HFF-Myc (cell line): ENCODE results near the gene HSPB9.
A peak's percentile ranks its signal among the peaks of the same experiment; 100 is the strongest.

ENCODE experiments used
- DNase-seq: peaks from one replicate; pipeline ENCODE4 v3.0.0-alpha.2; 2011; ENCODE audit warnings: low read depth; ENCODE audit errors: extremely low read depth
- H3K4me3 ChIP-seq: replicated peaks from 2 replicates; pipeline ENCODE4 v1.5.1; 2011; ENCODE audit warnings: low read depth, mild to moderate bottlenecking, control low read depth, low read length
- TF ChIP-seq, protein P1 (sequence below): IDR thresholded peaks from 2 replicates; pipeline ENCODE4 v1.5.1; 2012; ENCODE audit warnings: mild to moderate bottlenecking, low read depth, low read length, control low read depth; ENCODE audit errors: missing control alignments

HSPB9 gene

GRCh38 chr17:42120770-42121769, 1.5 kb upstream of the HSPB9 start, which contains the start of gene KAT2A:
Gene KAT2A, minus strand, starts transcription at chr17:42121367. Its CDS starts 63 bp downstream, at chr17:42121304.
- DNase-seq = peak; percentile 52
- TF ChIP-seq, protein P1, sequence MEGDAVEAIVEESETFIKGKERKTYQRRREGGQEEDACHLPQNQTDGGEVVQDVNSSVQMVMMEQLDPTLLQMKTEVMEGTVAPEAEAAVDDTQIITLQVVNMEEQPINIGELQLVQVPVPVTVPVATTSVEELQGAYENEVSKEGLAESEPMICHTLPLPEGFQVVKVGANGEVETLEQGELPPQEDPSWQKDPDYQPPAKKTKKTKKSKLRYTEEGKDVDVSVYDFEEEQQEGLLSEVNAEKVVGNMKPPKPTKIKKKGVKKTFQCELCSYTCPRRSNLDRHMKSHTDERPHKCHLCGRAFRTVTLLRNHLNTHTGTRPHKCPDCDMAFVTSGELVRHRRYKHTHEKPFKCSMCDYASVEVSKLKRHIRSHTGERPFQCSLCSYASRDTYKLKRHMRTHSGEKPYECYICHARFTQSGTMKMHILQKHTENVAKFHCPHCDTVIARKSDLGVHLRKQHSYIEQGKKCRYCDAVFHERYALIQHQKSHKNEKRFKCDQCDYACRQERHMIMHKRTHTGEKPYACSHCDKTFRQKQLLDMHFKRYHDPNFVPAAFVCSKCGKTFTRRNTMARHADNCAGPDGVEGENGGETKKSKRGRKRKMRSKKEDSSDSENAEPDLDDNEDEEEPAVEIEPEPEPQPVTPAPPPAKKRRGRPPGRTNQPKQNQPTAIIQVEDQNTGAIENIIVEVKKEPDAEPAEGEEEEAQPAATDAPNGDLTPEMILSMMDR = no peak
- H3K4me3 ChIP-seq = peak within 1 kb of the TSS; percentile 60

DNA sequence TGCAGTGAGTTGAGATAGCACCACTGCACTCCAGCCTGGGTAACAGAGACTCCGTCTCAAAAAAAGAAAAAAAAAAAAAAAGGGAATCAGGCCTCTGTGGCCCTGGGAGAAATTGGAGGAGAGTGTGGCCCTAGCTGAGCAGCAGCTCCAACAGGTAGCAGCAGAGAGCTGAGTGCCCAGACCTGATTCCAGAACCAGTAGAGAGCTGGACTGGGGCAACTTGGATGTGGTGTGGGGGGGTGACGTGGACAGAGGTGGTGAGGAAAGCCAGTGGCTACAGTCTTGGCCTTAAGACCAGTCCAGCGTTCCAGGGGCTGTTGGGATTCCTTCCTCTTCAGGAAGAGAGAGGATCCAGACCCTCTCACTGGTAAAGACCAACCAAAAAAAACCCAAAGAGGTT, 1.7 kb downstream of the HSPB9 start:
- no peak overlapping the region for H3K4me3 ChIP-seq
- TF ChIP-seq, protein P1 = no peak
- DNase-seq = no peak

GRCh38 chr17:42125565-42125964, 3.0 kb downstream of the HSPB9 start:
- no peak overlapping the region for H3K4me3 ChIP-seq
- TF ChIP-seq, protein P1 = no peak
- no peak for DNase-seq

DNA sequence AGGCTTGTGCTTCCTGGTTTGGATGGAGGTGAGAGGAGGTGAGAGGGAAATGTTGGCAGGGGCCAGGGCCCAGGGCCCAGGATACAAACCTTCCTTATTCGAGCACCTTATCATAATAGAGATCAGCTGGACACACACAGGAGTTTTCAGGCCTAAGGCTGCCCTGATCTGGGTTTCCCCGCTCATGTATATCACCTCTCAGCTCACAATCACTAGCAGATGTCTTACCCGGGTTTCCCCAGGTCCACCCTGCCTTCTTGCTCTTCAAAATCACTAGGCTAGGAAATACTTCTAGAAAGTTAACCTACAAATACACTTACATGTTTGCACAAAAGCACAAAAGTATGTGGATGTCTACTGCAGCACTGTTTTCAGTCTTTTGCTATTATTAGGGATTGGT, 4.2 kb downstream of the HSPB9 start:
- no peak for DNase-seq
- TF ChIP-seq, protein P1 = no peak
- no peak overlapping the region for H3K4me3 ChIP-seq

DNA sequence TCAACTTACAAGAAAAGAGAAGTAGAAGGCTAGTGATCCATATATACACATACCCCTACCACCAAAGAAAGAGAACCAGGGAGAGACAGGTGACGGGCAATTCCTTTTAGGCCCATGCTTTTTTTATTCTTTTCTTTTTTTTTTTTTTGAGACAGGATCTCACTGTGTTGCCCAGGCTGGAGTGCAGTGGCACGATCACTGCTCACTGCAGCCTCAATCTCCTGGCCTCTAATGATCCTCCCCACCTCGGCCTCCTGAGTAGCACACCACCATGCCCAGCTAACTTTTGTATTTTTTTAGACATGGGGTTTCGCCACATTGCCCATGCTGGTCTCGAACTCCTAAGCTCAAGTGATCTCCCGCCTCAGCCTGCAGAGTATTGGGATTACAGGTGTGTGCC, 4.8 kb downstream of the HSPB9 start:
- TF ChIP-seq, protein P1 = no peak
- H3K4me3 ChIP-seq = no peak overlapping the region
- no peak for DNase-seq

GRCh38 chr17:42129109-42129837, 6.7 kb downstream of the HSPB9 start:
- TF ChIP-seq, protein P1 = no peak
- DNase-seq = no peak
- no peak overlapping the region for H3K4me3 ChIP-seq
